GM12891 (cell line): ENCODE data around the gene TECTA.

Experiments
- POLR2A ChIP-seq: IDR thresholded peaks from 2 replicates; pipeline ENCODE4 v1.6.1; 2011; ENCODE audit warnings: low read depth, low read length, control low read depth
- SPI1 ChIP-seq: IDR thresholded peaks from 2 replicates; pipeline ENCODE4 v1.6.1; 2011; ENCODE audit warnings: low read depth, low read length, control low read depth
- TAF1 ChIP-seq: IDR thresholded peaks from 2 replicates; pipeline ENCODE4 v1.6.1; 2011; ENCODE audit warnings: low read depth, low read length, control low read depth

- TF ChIP-seq POLR2A (no peak), SPI1 (no peak), TAF1 (no peak)
Measured at GRCh38 chr11:121237686-121238658, 136.9 kb downstream of the TECTA start.
